GM12865 (cell line): Measurements from ENCODE around the gene POU3F1.

Source experiments
- DNase-seq: peaks from one replicate; pipeline ENCODE4 v3.0.0; 2010; ENCODE audit warnings: low read depth
- H3K4me3 ChIP-seq: 2 replicates; pipeline ENCODE4 v1.5.1; 2011; ENCODE audit warnings: mild to moderate bottlenecking, low read depth, low read length, control low read depth
- TF ChIP-seq, protein P1 (sequence below): IDR thresholded peaks from 2 replicates; pipeline ENCODE4 v1.5.1; 2011; ENCODE audit warnings: low read length, control low read depth, low read depth, inconsistent platforms; ENCODE audit not compliant: insufficient read depth; ENCODE audit errors: missing control alignments

POU3F1 gene

GRCh38 chr1:38012363-38013226, 34.0 kb downstream of the POU3F1 start, which contains the start of gene UTP11:
UTP11 (plus strand) TSS chr1:38012734; CDS start chr1:38012803, 69 bp downstream.
- TF ChIP-seq, protein P1, sequence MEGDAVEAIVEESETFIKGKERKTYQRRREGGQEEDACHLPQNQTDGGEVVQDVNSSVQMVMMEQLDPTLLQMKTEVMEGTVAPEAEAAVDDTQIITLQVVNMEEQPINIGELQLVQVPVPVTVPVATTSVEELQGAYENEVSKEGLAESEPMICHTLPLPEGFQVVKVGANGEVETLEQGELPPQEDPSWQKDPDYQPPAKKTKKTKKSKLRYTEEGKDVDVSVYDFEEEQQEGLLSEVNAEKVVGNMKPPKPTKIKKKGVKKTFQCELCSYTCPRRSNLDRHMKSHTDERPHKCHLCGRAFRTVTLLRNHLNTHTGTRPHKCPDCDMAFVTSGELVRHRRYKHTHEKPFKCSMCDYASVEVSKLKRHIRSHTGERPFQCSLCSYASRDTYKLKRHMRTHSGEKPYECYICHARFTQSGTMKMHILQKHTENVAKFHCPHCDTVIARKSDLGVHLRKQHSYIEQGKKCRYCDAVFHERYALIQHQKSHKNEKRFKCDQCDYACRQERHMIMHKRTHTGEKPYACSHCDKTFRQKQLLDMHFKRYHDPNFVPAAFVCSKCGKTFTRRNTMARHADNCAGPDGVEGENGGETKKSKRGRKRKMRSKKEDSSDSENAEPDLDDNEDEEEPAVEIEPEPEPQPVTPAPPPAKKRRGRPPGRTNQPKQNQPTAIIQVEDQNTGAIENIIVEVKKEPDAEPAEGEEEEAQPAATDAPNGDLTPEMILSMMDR, result no peak
- peak; percentile 98 for DNase-seq

GRCh38 chr1:38009841-38010180, 36.8 kb downstream of the POU3F1 start:
- no peak for DNase-seq

More at GRCh38 chr1:38012363-38013226, 34.0 kb downstream of the POU3F1 start, which contains the start of gene UTP11:
- H3K4me3 ChIP-seq, result peak within 1 kb of the TSS; percentile 92

DNA sequence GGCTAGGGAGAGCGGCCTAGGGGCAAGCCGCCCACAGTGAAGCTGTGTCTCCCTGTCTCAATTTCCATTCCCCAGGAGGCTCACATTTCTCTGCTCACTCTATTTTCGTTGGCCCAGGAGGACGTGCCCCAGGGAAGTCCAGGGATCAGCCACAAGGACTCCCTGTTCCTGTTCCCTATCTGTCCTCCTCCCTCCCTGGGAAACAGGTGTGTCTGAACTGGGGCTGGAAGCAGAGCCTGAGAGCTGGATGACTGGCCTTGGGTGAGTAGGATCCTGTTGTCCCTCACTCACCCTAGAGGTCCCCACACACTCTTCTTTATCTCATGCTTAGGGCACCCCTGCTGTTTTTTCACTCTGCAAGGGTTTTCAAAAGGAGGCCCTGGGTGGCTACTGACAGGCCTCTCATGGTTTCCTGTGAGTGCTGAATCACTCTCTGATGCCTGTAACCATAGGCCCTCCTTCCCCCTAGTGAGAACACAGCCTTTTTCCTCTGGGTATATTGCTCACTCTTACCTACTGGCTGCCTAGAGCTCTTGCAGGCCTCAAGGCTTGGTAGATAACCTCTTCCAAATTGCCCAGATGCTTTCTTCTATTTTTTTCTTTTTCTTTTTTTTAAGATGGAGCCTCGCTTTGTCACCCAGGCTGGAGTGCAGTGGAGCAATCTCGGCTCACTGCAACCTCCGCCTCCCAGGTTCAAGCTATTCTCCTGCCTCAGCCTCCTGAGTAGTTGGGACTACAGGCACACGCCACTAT, 37.3 kb downstream of the POU3F1 start:
- TF ChIP-seq, protein P1, result no peak
- peak; percentile 26 for DNase-seq
- no peak overlapping the region for H3K4me3 ChIP-seq

More at GRCh38 chr1:38009841-38010180, 36.8 kb downstream of the POU3F1 start:
- TF ChIP-seq, protein P1, result no peak
- H3K4me3 ChIP-seq, result no peak overlapping the region

DNA sequence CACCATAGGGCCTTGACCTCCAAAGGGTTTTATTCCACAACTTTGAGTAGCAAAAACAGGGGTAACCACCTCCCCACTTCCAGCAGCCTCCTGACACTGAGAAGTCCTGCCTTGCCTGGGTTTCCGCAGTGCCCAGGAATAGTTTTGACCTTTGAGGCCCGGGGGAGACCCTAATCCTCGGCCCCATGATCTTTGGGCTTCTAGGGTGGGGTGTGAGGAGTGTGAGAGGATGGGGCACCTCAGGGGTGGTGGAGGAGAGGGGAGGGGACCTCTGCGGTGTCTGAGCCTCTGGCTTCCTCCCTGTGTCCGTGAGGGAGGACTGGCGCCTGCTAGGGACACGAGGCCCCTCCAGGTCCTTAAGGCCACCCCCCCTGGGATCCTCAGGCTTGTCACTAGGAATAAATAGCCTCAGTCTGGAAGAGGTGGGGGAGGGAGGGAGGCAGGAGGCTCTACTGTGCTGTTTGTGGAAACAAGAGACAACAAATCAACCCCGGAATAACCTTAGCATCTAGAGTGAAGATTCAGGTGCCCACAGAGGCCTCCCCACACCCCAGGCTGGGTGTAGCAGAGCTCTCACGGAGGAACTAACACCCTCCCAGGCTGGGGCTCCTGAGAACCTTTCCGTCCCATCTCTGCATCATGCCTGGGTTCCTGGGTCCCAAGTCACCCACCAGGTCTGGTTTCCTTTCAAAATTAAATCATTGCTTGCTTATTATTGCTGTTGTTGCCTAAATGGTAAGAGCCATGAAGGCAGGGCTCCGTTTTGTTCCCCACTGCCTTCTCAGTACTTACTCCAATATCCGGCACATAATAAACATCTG, 40.4 kb downstream of the POU3F1 start:
- no peak for DNase-seq
- TF ChIP-seq, protein P1, result no peak
- no peak overlapping the region for H3K4me3 ChIP-seq

DNA sequence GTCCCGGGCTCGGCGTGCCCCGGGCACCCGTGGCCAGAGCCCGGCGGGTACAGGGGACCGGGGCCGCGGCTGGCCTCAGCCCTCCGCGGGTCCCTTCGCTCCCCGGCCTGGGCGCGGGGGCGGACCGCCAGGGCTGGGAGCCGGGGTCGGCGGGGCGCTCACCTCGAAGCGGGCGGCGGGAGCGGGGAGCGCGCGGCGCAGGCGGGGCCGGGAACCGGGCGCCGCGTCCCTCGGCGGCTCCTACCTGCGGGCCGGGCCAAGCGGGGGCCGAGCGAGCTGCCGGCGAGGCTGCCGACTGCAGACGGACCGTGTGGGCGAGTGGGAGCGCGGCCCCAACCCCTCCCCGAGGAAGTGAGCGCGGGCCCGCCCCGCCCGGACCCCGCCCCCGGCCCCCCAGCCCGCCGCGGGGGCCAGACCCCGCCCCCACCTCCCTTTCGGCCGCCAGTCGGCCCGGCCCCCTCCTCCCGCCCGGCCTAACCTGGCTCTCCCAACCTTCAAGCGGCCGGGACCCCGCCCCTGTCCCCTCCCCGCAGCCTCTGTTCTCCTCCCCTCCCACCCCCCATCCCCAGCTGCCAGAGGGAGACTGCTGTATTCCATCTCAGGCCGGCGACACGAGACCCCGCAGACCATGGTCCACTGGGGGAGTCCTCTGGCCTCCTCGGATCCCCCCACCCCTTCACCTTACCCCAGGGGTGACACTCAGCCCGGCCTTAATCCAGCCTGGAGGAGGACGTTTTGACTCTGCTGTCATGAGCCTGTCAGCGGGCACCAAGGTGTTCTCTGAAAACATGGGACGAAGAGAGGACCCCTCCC, 41.2 kb downstream of the POU3F1 start, which contains the start of gene FHL3:
TSS of gene FHL3 (minus strand) at position 320 of the 813 bp plus-strand sequence. CDS start 6,102 bp downstream, outside the sequence.
- H3K4me3 ChIP-seq, result peak within 1 kb of the TSS; percentile 58
- peak; percentile 52 for DNase-seq
- TF ChIP-seq, protein P1, result no peak
